AG04449 (cell line): ENCODE measurements around the gene CACNA1E.

Experiments
- CTCF ChIA-PET: fragments of 350-600 bp; formaldehyde crosslinking; extraction: SDS; loops from one replicate; lab custom pipeline; 2021; ENCODE audit warnings: antibody characterized with exemption; lab: Yijun Ruan, JAX
- POLR2A ChIA-PET: fragments of 400-600, 350-600 bp; formaldehyde crosslinking; extraction: SDS; loops from one replicate; lab custom pipeline; 2020; ENCODE audit warnings: antibody characterized with exemption, inconsistent platforms; lab: Yijun Ruan, JAX
- DNase-seq: peaks from one replicate; pipeline ENCODE4 v3.0.0-alpha.2; 2010; ENCODE audit warnings: low read depth, low spot score
- H3K4me3 ChIP-seq: 2 replicates; pipeline ENCODE4 v1.5.1; 2011; ENCODE audit warnings: low read depth, mild to moderate bottlenecking, control low read depth, low read length
- TF ChIP-seq, protein P1 (sequence below): IDR thresholded peaks from one replicate; pipeline ENCODE4 v1.5.1; 2011; ENCODE audit warnings: mild to moderate bottlenecking, moderate library complexity, low read length, control low read depth, inconsistent platforms; ENCODE audit not compliant: insufficient read depth; ENCODE audit errors: missing control alignments

The CACNA1E gene

GRCh38 chr1:181659321-181659957 is 176.1 kb downstream of the CACNA1E start:
- H3K4me3 ChIP-seq: no peak overlapping the region
- CTCF ChIA-PET: no interaction called here
- POLR2A ChIA-PET: no interaction called here
- TF ChIP-seq, protein P1, sequence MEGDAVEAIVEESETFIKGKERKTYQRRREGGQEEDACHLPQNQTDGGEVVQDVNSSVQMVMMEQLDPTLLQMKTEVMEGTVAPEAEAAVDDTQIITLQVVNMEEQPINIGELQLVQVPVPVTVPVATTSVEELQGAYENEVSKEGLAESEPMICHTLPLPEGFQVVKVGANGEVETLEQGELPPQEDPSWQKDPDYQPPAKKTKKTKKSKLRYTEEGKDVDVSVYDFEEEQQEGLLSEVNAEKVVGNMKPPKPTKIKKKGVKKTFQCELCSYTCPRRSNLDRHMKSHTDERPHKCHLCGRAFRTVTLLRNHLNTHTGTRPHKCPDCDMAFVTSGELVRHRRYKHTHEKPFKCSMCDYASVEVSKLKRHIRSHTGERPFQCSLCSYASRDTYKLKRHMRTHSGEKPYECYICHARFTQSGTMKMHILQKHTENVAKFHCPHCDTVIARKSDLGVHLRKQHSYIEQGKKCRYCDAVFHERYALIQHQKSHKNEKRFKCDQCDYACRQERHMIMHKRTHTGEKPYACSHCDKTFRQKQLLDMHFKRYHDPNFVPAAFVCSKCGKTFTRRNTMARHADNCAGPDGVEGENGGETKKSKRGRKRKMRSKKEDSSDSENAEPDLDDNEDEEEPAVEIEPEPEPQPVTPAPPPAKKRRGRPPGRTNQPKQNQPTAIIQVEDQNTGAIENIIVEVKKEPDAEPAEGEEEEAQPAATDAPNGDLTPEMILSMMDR: no peak
- DNase-seq: no peak

DNA sequence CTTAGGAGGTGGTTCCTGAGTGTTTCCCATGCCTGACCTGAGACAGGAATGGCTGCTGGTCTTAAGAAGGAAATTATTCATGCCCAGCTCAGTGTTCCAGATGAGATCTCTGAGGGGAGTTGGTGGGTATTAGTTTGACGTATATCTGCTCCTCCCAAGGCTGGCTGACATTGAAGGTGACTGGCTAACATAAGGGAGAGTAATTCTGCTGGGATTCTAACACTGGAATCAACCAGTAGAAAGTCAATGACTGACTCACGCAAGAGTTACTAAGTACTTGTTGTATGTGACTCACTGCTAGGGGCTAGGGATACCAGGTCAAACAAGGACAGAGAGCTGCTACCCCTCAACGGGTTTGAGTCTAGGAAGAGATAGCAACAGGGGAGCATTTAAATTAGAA is 177.3 kb downstream of the CACNA1E start:
- no peak for DNase-seq
- POLR2A ChIA-PET: no interaction called here

DNA sequence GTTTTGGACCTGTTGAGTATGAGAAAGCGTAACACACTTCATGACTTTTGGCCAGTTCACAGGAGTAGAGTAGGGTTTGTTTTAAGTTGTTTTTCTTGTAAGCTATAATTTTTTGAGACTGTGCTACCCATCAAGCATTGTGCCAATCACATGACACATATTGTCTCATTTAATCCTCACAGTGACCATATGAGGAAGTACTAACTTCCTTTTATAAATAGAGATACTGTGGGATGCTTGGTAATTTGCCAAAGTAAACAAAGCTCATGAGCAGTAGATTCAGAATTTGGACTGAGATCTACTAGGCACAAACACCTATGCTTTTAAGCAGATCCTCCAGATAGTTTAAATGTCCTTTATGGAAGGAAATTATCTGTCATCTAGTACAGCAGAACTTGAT is 178.3 kb downstream of the CACNA1E start:
- no peak overlapping the region for H3K4me3 ChIP-seq
- POLR2A ChIA-PET: no interaction called here
- CTCF ChIA-PET: no interaction called here
- TF ChIP-seq, protein P1: no peak
- DNase-seq: no peak

More for the DNA sequence above, 177.3 kb downstream of the CACNA1E start:
- TF ChIP-seq, protein P1: no peak
- H3K4me3 ChIP-seq: no peak overlapping the region
- CTCF ChIA-PET: no interaction called here

- ChIA-PET POLR2A (no interaction called here), CTCF (no interaction called here)
- no peak for DNase-seq
- TF ChIP-seq, protein P1: no peak
- H3K4me3 ChIP-seq: no peak overlapping the region
Measured at GRCh38 chr1:181662606-181663005, 179.3 kb downstream of the CACNA1E start.

- ChIA-PET CTCF (no interaction called here), POLR2A (no interaction called here)
- H3K4me3 ChIP-seq: no peak overlapping the region
- TF ChIP-seq, protein P1: no peak
- no peak for DNase-seq
Measured at GRCh38 chr1:181664543-181664942, 181.2 kb downstream of the CACNA1E start.

DNA sequence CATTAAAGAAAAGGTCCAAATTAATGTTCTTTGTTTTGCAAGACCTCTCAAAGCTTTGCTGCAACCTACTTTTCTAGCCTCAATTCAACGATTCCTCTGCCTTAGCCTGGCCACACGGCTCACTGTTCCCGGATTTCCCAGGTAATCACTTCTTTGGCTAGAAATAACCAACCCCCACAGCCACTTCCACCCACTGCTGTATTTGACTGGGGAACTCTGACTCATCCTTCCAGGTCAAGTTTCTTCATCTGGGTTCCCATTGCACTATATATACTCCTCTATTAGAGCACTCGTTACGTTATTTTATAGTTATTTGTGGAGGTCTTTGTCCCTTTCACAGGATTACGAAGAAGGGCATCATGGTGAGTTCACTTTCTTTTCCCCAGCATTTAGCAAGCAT is 185.9 kb downstream of the CACNA1E start:
- no peak overlapping the region for H3K4me3 ChIP-seq
- TF ChIP-seq, protein P1: no peak
- POLR2A ChIA-PET: no interaction called here
- CTCF ChIA-PET: no interaction called here
- no peak for DNase-seq
